Measurements from ENCODE around the gene TFPT. TPM values are rescaled to one million over a fixed set of nuclear protein-coding genes. Genes with fewer than 3 reads are reported as not detected.

TFPT gene
- total RNA-seq, 1 experiment from 2014 or later, result 31.1 TPM

DNA sequence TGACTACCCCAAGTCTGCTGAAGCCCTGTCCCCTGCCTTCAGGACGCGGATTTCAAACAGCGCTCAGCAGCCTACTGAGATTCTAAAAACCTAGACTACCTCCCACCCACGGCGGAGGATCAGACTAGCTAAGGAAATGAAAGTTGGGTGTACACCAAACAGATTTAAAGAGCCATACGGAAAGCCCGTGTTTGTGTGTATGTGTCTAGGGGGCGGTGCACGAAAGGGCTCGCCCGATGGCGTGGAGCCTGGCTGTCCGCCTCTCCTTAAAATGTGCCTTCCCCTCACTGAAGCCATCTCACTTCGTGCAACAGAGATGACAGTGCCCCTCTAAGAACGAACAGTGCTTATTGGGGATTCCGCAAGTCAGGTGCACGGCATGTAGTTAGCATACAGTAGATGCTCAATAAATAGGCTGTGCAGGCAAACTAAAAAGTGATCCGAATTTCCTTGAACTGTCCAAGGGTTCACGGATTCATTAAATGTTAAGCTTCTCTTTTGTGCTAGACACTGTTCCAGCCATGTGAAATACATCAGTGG lies 43.4 kb upstream of the TFPT start:
- Histone ChIP-seq H3K36me3 (ENCODE audit: insufficient read depth, low read length, poor library complexity, severe bottlenecking) (peaks cover 41% of the 10 kb centered on the region), H3K27me3 (replicated peaks; ENCODE audit: insufficient read depth, low read depth, low read length, poor library complexity) (no peaks in the 10 kb centered on the region), H3K27ac (ENCODE audit: low read depth, low read length, poor library complexity, severe bottlenecking) (peak overlapping the region; percentile 93), H3K4me1 (ENCODE audit: insufficient read depth, low read length, poor library complexity, severe bottlenecking) (peaks cover 6% of the 10 kb centered on the region), H3K4me3 (ENCODE audit: low read depth, low read length, poor library complexity, severe bottlenecking) (peak overlapping the region; percentile 63), H3K9me3 (ENCODE audit: low read depth, low read length, poor library complexity, severe bottlenecking) (no peaks in the 10 kb centered on the region)
- intact Hi-C loops (cut with micrococcal nuclease; ENCODE audit: unreplicated experiment), result no loop called here
- DNase-seq (ENCODE audit: low spot score), result peak; percentile 36
- CTCF ChIA-PET, result interaction anchor here (1.0 kb wide), 1 partner anchor 12 kb away, joined by 3 read pairs; no protein-coding TSS in a partner anchor
- no peak for TF ChIP-seq CTCF (conservative IDR thresholded peaks at IDR 0.05; ENCODE audit: low read depth, low read length)
- POLR2A ChIA-PET (ENCODE audit: low non-redundant PET), result interaction anchor here (1.0 kb wide), 1 partner anchor 43 kb away, joined by 3 read pairs; the partner anchor contains the start of genes PRPF31 and TFPT
- BruUV-seq (replicated peaks), result TSS peak; percentile 89

- BruUV-seq (replicated peaks), result no TSS peak
- Histone ChIP-seq H3K27me3 (replicated peaks; ENCODE audit: insufficient read depth, low read depth, low read length, poor library complexity) (no peaks in the 10 kb centered on the region), H3K9me3 (ENCODE audit: low read depth, low read length, poor library complexity, severe bottlenecking) (no peaks in the 10 kb centered on the region), H3K4me3 (ENCODE audit: low read depth, low read length, poor library complexity, severe bottlenecking) (no peak overlapping the region), H3K36me3 (ENCODE audit: insufficient read depth, low read length, poor library complexity, severe bottlenecking) (peaks cover 60% of the 10 kb centered on the region), H3K27ac (ENCODE audit: low read depth, low read length, poor library complexity, severe bottlenecking) (no peak overlapping the region), H3K4me1 (ENCODE audit: insufficient read depth, low read length, poor library complexity, severe bottlenecking) (peaks cover 6% of the 10 kb centered on the region)
- no peak for DNase-seq (ENCODE audit: low spot score)
- intact Hi-C loops (cut with micrococcal nuclease; ENCODE audit: unreplicated experiment), result no loop called here
- ChIA-PET POLR2A (ENCODE audit: low non-redundant PET) (no interaction called here), CTCF (no interaction called here)
- no peak for TF ChIP-seq EZH2 (IDR thresholded peaks at IDR 0.05; ENCODE audit: borderline replicate concordance, low read depth, low read length, poor library complexity, severe bottlenecking)
- TF ChIP-seq CTCF (conservative IDR thresholded peaks at IDR 0.05; ENCODE audit: low read depth, low read length), result no peak
Measured at GRCh38 chr19:54156953-54157352, 41.5 kb upstream of the TFPT start.

GRCh38 chr19:54156490-54156889 lies 41.0 kb upstream of the TFPT start:
- DNase-seq (ENCODE audit: low spot score), result no peak
- peaks cover 6% of the 10 kb centered on the region for H3K4me1 ChIP-seq (ENCODE audit: insufficient read depth, low read length, poor library complexity, severe bottlenecking)
- no TSS peak for BruUV-seq (replicated peaks)
- ChIA-PET POLR2A (ENCODE audit: low non-redundant PET) (no interaction called here), CTCF (no interaction called here)
- intact Hi-C loops (cut with micrococcal nuclease; ENCODE audit: unreplicated experiment), result no loop called here
- peaks cover 65% of the 10 kb centered on the region for H3K36me3 ChIP-seq (ENCODE audit: insufficient read depth, low read length, poor library complexity, severe bottlenecking)
- no peak overlapping the region for H3K4me3 ChIP-seq (ENCODE audit: low read depth, low read length, poor library complexity, severe bottlenecking)
- H3K27ac ChIP-seq (ENCODE audit: low read depth, low read length, poor library complexity, severe bottlenecking), result no peak overlapping the region
- no peak for TF ChIP-seq CTCF (conservative IDR thresholded peaks at IDR 0.05; ENCODE audit: low read depth, low read length)
- no peak for TF ChIP-seq EZH2 (IDR thresholded peaks at IDR 0.05; ENCODE audit: borderline replicate concordance, low read depth, low read length, poor library complexity, severe bottlenecking)
- H3K27me3 ChIP-seq (replicated peaks; ENCODE audit: insufficient read depth, low read depth, low read length, poor library complexity), result no peaks in the 10 kb centered on the region
- no peaks in the 10 kb centered on the region for H3K9me3 ChIP-seq (ENCODE audit: low read depth, low read length, poor library complexity, severe bottlenecking)
